CD4-positive, alpha-beta T cell (primary cell): ENCODE results near the gene PRKAR1B. TPM values are rescaled to one million over a fixed set of nuclear protein-coding genes. Genes with fewer than 3 reads are reported as not detected.

Experiments used
- ATAC-seq: fragments of 200-7000 bp; cut with Tn5 transposase; one replicate; pipeline ENCODE4 v1.10.0; 2022; ENCODE audit warnings: mild to moderate bottlenecking; ENCODE audit not compliant: poor library complexity
- CTCF ChIA-PET: fragments of 350-600 bp; sonication (Branson Sonifier 250); formaldehyde crosslinking; loops from one replicate; lab custom pipeline; 2021; ENCODE audit warnings: antibody characterized with exemption, inconsistent platforms; lab: Charles Lee
- POLR2A ChIA-PET: fragments of 350-600 bp; sonication (Branson Sonifier 250); formaldehyde crosslinking; loops from one replicate; lab custom pipeline; 2021; ENCODE audit warnings: antibody characterized with exemption, inconsistent platforms; lab: Charles Lee
- DNase-seq, 14 experiments: peaks; one replicate each; pipeline ENCODE4 v3.0.0-alpha.2; 2013 to 2020; ENCODE audit warnings: mixed read lengths in 2 of 14
- H3K27ac ChIP-seq, 2 donors: one replicate each; pipeline versions ENCODE4 v1.5.1 to v1.7.0; 2013; ENCODE audit warnings: low read length in 2 of 2, low read depth in 1 of 2, mild to moderate bottlenecking in 1 of 2
- H3K27me3 ChIP-seq, 2 experiments: 1 replicate in 1 of 2; 2 replicates in 1 of 2; pipeline versions ENCODE4 v1.6.1 to v1.7.0; 2013; ENCODE audit warnings: low read length in 2 of 2, control low read depth in 1 of 2, mild to moderate bottlenecking in 1 of 2, moderate library complexity in 1 of 2; ENCODE audit not compliant: insufficient read depth in 2 of 2, control insufficient read depth in 1 of 2
- H3K36me3 ChIP-seq: one replicate; pipeline ENCODE4 v1.6.1; 2013; ENCODE audit warnings: low read length, control low read depth; ENCODE audit not compliant: insufficient read depth
- H3K4me1 ChIP-seq: one replicate; pipeline ENCODE4 v1.6.1; 2013; ENCODE audit warnings: low read length, control low read depth; ENCODE audit not compliant: insufficient read depth
- H3K4me3 ChIP-seq: one replicate; pipeline ENCODE4 v1.5.1; 2013; ENCODE audit warnings: mild to moderate bottlenecking, low read length, moderate library complexity
- H3K9me3 ChIP-seq, 2 experiments: 1 replicate in 1 of 2; 2 replicates in 1 of 2; pipeline versions ENCODE4 v1.6.1 to v1.7.0; 2013; ENCODE audit warnings: low read length in 2 of 2, mild to moderate bottlenecking in 2 of 2, control low read depth in 1 of 2, moderate library complexity in 1 of 2; ENCODE audit not compliant: control insufficient read depth in 1 of 2, insufficient read depth in 1 of 2
- H3K27ac Mint-ChIP-seq: one replicate; pipeline ENCODE4 v1.8.0; 2020; ENCODE audit warnings: mixed read lengths
- H3K27me3 Mint-ChIP-seq: one replicate; pipeline ENCODE4 v1.8.0; 2021; ENCODE audit warnings: mixed read lengths
- H3K36me3 Mint-ChIP-seq: one replicate; pipeline ENCODE4 v1.8.0; 2021; ENCODE audit warnings: low read depth, mixed read lengths
- H3K4me1 Mint-ChIP-seq: one replicate; pipeline ENCODE4 v1.8.0; 2021; ENCODE audit warnings: low read depth, mixed read lengths
- H3K4me3 Mint-ChIP-seq: one replicate; pipeline ENCODE4 v1.8.0; 2020; ENCODE audit warnings: mild to moderate bottlenecking, mixed read lengths
- H3K9me3 Mint-ChIP-seq: one replicate; pipeline ENCODE4 v1.8.0; 2020; ENCODE audit warnings: mixed read lengths
- CTCF ChIP-seq: fragments of 200-600 bp; IDR thresholded peaks from one replicate; pipeline ENCODE4 v1.8.0; 2022; ENCODE audit warnings: antibody characterized with exemption, mild to moderate bottlenecking
- intact Hi-C, 2 experiments: fragments of 100-400 bp; cut with DNase I in 1 of 2; cut with micrococcal nuclease in 1 of 2; formaldehyde crosslinking; loops; one replicate each; pipeline versions ENCODE4 v1.15.1 to v1.9.0; 2023 to 2025; cut with DNase I, micrococcal nuclease
- total RNA-seq, 174 experiments: library from RNA in 2 of 174; stranded (reverse) in 2 of 174; gene quantifications; one replicate each; pipeline ENCODE4 v1.2.3 and lab custom pipeline; 2021 to 2026

Gene PRKAR1B
- total RNA-seq, 2 experiments from 2014 or later, result 18.8 to 19.5 TPM

- DNase-seq (no peak), ATAC-seq (no peak)
- intact Hi-C loops, result no loop called here
- Histone ChIP-seq H3K4me1 (no peaks in the 10 kb centered on the region), H3K27ac (no peak overlapping the region), H3K9me3 (peaks cover 0 to 16% of the 10 kb centered on the region in 2 experiments), H3K36me3 (no peaks in the 10 kb centered on the region), H3K27me3 (no peaks in the 10 kb centered on the region), H3K4me3 (no peak overlapping the region)
- Mint-ChIP-seq H3K4me1 (no peaks in the 10 kb centered on the region), H3K27ac (no peak overlapping the region), H3K36me3 (no peaks in the 10 kb centered on the region), H3K4me3 (no peak overlapping the region), H3K27me3 (no peaks in the 10 kb centered on the region), H3K9me3 (no peaks in the 10 kb centered on the region)
- CTCF ChIA-PET, result no interaction called here
- POLR2A ChIA-PET, result no interaction called here
- no peak for TF ChIP-seq CTCF
Observed at GRCh38 chr7:559396-559705, 167.7 kb downstream of the PRKAR1B start.

GRCh38 chr7:557558-557881 is 169.6 kb downstream of the PRKAR1B start:
- H3K27me3 ChIP-seq, result no peaks in the 10 kb centered on the region
- no peak overlapping the region for H3K27ac ChIP-seq
- no peak overlapping the region for H3K27ac Mint-ChIP-seq
- ChIA-PET POLR2A (no interaction called here), CTCF (no interaction called here)
- no peaks in the 10 kb centered on the region for H3K9me3 Mint-ChIP-seq
- peaks cover 0 to 16% of the 10 kb centered on the region in 2 experiments for H3K9me3 ChIP-seq
- intact Hi-C loops, result no loop called here
- H3K4me3 Mint-ChIP-seq, result no peak overlapping the region
- H3K27me3 Mint-ChIP-seq, result no peaks in the 10 kb centered on the region
- no peak for DNase-seq
- H3K36me3 ChIP-seq, result no peaks in the 10 kb centered on the region
- TF ChIP-seq CTCF, result no peak
- no peaks in the 10 kb centered on the region for H3K36me3 Mint-ChIP-seq
- no peaks in the 10 kb centered on the region for H3K4me1 Mint-ChIP-seq
- no peak overlapping the region for H3K4me3 ChIP-seq
- H3K4me1 ChIP-seq, result no peaks in the 10 kb centered on the region
- no peak for ATAC-seq

GRCh38 chr7:556837-557557 is 170.1 kb downstream of the PRKAR1B start:
- no peaks in the 10 kb centered on the region for H3K9me3 Mint-ChIP-seq
- no peaks in the 10 kb centered on the region for H3K27me3 Mint-ChIP-seq
- intact Hi-C loops, result no loop called here
- Histone ChIP-seq H3K9me3 (peaks cover 0 to 16% of the 10 kb centered on the region in 2 experiments), H3K27me3 (no peaks in the 10 kb centered on the region), H3K4me3 (no peak overlapping the region), H3K36me3 (no peaks in the 10 kb centered on the region), H3K4me1 (no peaks in the 10 kb centered on the region), H3K27ac (no peak overlapping the region)
- DNase-seq (no peak), ATAC-seq (no peak)
- ChIA-PET CTCF (no interaction called here), POLR2A (no interaction called here)
- H3K4me1 Mint-ChIP-seq, result no peaks in the 10 kb centered on the region
- H3K4me3 Mint-ChIP-seq, result no peak overlapping the region
- TF ChIP-seq CTCF, result no peak
- H3K36me3 Mint-ChIP-seq, result no peaks in the 10 kb centered on the region
- no peak overlapping the region for H3K27ac Mint-ChIP-seq
